T47D (cell line): ENCODE measurements around the gene DGKI.
"Not testable (repeated sequence)": the region's sequence is repeated elsewhere in the genome, so short reads cannot be mapped to it uniquely, and the experiment has no call there.

ENCODE experiments used
- DNase-seq, 2 experiments: peaks; one replicate each; pipeline versions ENCODE4 v3.0.0 to v3.0.0-alpha.2; 2011 to 2012; ENCODE audit warnings: low read depth in 1 of 2, low spot score in 1 of 2
- JUND ChIP-seq: IDR thresholded peaks from 2 replicates; pipeline ENCODE4 v1.6.1; 2012; ENCODE audit warnings: low read depth
- in situ Hi-C: cut with HindIII; loops from 2 replicates; pipeline ENCODE4 v1.10.0; 2016; ENCODE audit warnings: low sequenced_read_pairs, low pct_unique_long_range_greater_than_20kb

DGKI gene

GRCh38 chr7:137718355-137718754 lies 128.4 kb downstream of the DGKI start:
- in situ Hi-C loops, result no loop called here
- no peak for TF ChIP-seq JUND

GRCh38 chr7:137717811-137718271 lies 128.9 kb downstream of the DGKI start:
- TF ChIP-seq JUND, result no peak
- in situ Hi-C loops, result no loop called here
- no peak for DNase-seq

More at GRCh38 chr7:137718355-137718754, 128.4 kb downstream of the DGKI start:
- no peak for DNase-seq

- TF ChIP-seq JUND, result no peak
- in situ Hi-C loops, result no loop called here
- DNase-seq, result no peak
These were observed 129.7 kb downstream of the DGKI start for GRCh38 chr7:137717045-137717444.

- no peak for DNase-seq
- no peak for TF ChIP-seq JUND
- in situ Hi-C loops, result no loop called here
These were observed 130.7 kb downstream of the DGKI start for GRCh38 chr7:137716061-137716460.

GRCh38 chr7:137715533-137715932 lies 131.2 kb downstream of the DGKI start:
- in situ Hi-C loops, result no loop called here
- TF ChIP-seq JUND, result no peak
- DNase-seq, result no peak

GRCh38 chr7:137715121-137715520 lies 131.7 kb downstream of the DGKI start:
- no peak for TF ChIP-seq JUND
- no peak for DNase-seq
- in situ Hi-C loops, result no loop called here

- in situ Hi-C loops, DNase-seq: not testable (repeated sequence)
These were observed 140.4 kb downstream of the DGKI start for GRCh38 chr7:137706330-137706729.

- in situ Hi-C loops, result no loop called here
- TF ChIP-seq JUND, result no peak
- DNase-seq, result no peak
These were observed 142.1 kb downstream of the DGKI start for GRCh38 chr7:137704723-137705122.

GRCh38 chr7:137703291-137704010 lies 143.3 kb downstream of the DGKI start:
- in situ Hi-C loops, result no loop called here
- TF ChIP-seq JUND, result no peak
- DNase-seq, result no peak

GRCh38 chr7:137696988-137697387 lies 149.8 kb downstream of the DGKI start:
- in situ Hi-C loops, result no loop called here
- no peak for TF ChIP-seq JUND
- no peak for DNase-seq

GRCh38 chr7:137696376-137696775 lies 150.4 kb downstream of the DGKI start:
- in situ Hi-C loops, result no loop called here
- no peak for TF ChIP-seq JUND
- DNase-seq, result no peak

GRCh38 chr7:137695942-137696341 lies 150.8 kb downstream of the DGKI start:
- in situ Hi-C loops, result no loop called here
- TF ChIP-seq JUND, result no peak
- no peak for DNase-seq

GRCh38 chr7:137695494-137695893 lies 151.3 kb downstream of the DGKI start:
- no peak for TF ChIP-seq JUND

GRCh38 chr7:137694405-137694804 lies 152.4 kb downstream of the DGKI start:
- DNase-seq, result no peak
- in situ Hi-C loops, result no loop called here
- no peak for TF ChIP-seq JUND

More at GRCh38 chr7:137695494-137695893, 151.3 kb downstream of the DGKI start:
- no peak for DNase-seq
- in situ Hi-C loops, result no loop called here
